ENCODE measurements around the gene DPM3.
"Not testable (repeated sequence)": the region's sequence is repeated elsewhere in the genome, so short reads cannot be mapped to it uniquely, and the experiment has no call there.

DPM3 gene

GRCh38 chr1:155139895-155140629 is at the start of gene DPM3:
TSS of gene DPM3 (minus strand) at chr1:155140531. CDS start at chr1:155140240, 291 bp downstream.
- DNase-seq, result peak; percentile 94

GRCh38 chr1:155189926-155190325 is 49.6 kb upstream of the DPM3 start:
- DNase-seq, result not testable (repeated sequence)

- no peak for DNase-seq
Measured at GRCh38 chr1:155188268-155188667, 47.9 kb upstream of the DPM3 start.

GRCh38 chr1:155187456-155187891 is 47.1 kb upstream of the DPM3 start:
- no peak for DNase-seq

- DNase-seq, result peak; percentile 83
Measured at GRCh38 chr1:155186794-155187455, 46.6 kb upstream of the DPM3 start.

- DNase-seq, result peak; percentile 83
Measured at GRCh38 chr1:155186067-155186793, 45.9 kb upstream of the DPM3 start.

GRCh38 chr1:155185783-155186066 is 45.4 kb upstream of the DPM3 start:
- DNase-seq, result no peak

DNA sequence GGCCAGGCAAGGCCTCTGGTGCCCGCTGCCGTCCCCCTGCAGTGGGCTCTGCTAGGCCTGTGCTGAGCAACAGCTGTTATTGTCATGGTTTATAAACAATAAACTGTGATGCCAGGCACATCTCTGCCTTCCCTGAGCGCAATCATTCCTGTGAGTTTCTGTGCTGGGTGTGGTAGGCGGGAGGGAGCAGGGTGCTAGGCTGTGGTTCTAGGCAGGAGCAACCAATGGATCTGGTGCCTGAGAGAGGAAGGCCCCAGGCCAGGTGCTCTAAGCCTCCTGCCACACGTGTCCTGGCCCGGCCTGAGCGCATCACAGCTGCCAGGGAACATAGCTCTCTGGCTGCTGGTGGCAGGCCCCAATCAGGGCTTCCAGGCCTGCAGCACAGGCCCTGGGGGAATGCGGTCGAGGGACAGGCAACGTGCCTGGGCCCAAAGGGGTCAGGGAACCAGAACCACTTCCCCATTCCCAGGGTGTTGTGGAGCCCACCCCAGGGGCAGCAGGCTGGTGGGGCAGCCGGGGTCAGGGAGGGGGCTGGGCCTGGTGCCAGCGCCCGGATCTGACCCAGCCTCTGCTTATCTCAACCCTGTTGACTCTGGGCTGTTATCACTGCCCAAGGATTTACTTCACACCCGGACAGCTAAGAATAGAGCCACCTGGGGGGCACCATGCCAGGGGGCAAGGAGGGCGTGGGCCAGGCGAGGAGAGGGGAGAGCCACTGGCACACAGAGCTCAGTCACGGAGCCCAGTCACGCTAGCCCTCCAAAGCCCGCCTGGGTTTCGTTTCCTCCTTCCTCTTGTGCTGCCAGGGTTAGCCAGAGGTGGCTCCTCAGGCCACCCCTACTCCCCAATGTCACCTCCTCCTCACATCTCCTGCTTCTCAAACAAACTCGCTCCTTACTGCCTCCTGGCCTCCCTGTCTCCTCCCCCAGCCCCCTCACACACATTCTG is 44.8 kb upstream of the DPM3 start:
- no peak for DNase-seq

- DNase-seq, result no peak
Measured at GRCh38 chr1:155184351-155184811, 44.0 kb upstream of the DPM3 start.

DNA sequence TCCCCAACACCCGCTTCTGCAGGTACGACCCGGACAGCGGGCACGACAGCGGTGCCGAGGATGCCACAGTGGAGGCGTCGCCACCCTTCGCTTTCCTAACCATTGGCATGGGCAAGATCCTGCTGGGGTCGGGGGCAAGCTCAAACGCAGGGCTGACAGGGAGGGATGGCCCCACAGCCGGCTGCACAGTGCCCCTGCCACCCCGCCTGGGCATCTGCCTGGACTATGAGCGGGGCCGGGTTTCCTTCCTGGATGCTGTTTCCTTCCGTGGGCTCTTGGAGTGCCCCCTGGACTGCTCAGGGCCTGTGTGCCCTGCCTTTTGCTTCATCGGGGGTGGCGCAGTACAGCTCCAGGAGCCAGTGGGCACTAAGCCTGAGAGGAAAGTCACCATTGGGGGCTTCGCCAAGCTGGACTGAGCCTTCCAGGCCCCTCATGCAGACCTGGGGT is 43.5 kb upstream of the DPM3 start:
- no peak for DNase-seq

GRCh38 chr1:155182052-155182550 is 41.8 kb upstream of the DPM3 start:
- DNase-seq, result no peak

DNA sequence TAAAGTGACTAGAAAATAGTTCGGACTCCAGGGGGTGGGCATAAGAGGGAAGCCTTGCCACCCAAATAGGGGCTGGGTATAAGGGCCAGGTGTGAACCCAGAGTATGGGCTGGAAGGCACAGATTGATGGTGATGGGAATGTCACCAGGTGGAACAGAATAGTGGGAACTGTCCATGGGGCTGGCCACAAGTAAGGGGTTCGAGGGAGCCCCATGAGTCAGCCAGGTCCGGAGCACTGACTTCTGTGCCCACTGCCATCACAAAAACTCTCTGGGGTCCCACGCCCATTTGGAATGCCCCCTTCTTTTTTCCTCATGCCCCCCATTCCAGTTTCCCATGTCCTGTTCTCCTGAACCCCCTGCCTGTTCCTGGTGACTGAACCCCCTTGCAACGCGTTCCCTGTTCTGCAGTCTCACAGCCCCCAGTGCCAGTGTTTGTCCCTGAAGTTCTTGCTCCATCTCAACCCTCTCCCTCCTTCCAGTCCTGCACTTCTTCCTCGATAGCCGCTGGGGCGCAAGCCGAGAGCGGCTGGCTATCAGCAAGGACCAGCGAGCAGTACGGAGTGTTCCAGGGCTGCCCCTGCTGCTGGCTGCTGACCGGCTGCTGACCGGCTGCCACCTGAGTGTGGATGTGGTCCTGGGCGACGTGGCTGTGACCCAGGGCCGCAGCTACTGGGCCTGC is 41.2 kb upstream of the DPM3 start:
- no peak for DNase-seq

- no peak for DNase-seq
Measured at GRCh38 chr1:155179112-155180031, 39.0 kb upstream of the DPM3 start.

DNA sequence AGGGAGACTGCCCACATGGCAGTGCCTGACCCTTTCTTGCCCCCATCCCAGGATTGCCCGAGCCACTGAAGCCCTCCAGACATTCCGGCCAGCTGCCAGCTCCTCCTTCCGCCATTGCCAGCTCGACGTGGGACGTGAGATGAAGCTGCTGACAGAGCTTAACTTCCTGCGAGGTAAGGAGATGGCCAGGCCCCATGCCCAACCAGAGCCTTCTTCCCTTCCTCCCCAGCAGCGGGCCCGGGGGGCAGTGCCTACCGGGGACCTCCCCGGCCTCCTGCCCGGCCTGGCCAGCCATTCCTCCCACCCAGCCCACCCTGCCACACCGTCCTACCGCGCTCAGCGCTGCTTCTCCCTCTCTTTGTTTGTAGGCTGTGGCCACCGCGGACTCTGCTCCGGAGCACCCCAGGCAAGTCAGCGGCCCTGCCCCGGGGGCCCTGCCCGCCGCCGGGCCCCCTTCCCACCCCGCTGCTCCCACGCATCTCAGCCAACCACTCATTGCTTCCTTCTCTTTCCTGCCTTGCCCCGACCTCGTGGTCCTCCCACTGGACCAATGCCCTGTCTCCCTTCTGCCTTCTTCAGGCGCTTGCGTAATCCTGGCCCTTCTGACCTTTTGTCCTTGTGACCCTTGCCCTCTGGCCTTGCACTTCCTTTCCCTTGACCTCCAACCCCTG is 38.2 kb upstream of the DPM3 start:
- DNase-seq, result no peak

- DNase-seq, result no peak
Measured at GRCh38 chr1:155177918-155178281, 37.6 kb upstream of the DPM3 start.

DNA sequence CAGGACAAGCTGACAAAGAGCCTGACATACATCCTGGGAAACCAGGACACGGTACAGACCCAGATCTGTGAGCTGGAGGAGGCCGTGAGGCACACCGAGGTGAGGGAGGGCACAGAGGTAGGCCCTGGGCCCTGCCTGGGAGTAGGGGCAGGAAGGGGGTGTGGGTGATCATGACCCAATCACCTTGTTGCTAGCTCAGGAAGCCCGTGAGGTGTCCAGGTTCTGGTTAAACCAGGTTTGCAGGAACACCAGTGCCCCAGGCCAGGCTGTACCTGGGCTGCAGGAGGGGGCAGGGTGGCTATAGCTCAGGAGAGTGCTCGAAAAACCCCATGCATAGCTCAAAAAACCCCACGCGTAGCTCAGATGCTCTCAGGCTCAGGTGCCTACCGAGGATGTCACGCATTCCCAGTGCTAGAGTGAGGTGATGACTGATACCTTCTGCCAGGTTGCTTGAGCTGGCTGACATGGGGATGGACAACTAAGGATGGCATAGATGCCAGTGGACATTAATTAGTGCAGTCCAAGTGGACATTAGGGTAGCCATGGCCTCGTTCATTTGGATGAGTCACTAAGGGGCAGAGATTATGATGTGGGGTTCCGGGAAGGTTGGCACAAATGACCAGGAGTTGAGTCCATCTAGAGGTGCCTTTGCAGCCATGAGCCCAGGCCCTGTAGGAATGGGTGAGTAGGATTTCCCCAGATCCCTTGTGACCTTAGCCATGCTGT is 37.0 kb upstream of the DPM3 start:
- DNase-seq, result no peak

DNA sequence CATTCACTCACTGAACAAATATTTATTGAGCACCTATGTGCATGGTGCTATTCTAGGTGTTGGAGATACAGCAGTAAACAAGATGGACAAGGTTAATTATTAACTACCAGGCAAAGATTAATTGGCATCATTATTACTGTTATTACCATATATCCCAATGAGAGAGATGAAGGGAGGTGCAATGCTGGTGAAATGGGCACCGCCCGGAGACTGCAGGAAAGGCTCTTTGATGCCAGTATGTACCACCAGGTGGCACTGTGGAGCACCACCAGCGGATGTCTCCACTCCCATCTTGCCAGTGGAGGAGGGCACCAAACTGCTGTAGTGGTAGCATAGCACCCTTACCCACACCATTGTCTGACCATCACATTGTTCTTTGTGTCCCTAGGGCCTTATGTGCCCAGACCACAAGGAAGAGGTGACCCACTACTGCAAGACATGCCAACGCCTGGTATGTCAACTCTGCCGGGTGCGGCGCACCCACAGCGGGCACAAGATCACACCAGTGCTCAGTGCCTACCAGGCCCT is 36.3 kb upstream of the DPM3 start:
- peak; percentile 90 for DNase-seq

DNA sequence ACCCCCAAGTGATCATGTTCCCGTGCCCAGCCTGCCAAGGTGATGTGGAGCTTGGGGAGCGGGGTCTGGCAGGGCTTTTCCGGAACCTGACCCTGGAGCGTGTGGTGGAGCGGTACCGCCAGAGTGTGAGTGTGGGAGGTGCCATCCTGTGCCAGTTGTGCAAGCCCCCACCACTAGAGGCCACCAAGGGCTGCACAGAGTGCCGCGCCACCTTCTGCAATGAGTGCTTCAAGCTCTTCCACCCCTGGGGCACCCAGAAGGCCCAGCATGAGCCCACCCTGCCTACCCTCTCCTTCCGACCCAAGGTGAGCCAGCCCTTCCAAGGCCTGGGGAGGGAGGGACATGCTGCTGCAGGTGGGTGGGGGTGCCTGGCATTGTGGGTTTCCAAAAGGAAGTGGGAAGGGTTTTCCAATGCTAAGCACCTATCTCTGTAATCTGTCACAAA is 35.6 kb upstream of the DPM3 start:
- DNase-seq, result peak; percentile 87

DNA sequence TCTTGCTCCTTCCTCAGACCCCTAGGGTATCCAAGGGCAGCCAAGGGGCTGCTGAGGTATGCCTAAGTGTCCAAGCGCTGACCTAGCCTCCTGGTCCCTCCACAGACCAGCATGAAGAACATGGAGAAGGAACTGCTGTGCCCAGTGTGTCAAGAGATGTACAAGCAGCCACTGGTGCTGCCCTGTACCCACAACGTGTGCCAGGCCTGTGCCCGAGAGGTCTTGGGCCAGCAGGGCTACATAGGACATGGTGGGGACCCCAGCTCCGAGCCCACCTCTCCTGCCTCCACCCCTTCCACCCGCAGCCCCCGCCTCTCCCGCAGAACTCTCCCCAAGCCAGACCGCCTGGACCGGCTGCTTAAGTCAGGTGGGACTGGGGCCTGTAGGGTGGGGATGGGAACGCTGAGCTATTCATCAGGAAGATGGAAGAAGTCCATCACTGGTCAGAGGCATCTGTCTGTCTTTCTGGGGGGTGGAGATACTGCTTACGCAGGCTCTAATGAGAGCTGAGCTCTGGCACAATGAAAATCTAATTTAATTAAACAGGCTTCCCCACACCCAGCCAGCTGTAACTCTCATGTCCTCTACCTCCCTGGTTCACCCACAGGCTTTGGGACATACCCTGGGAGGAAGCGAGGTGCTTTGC is 35.1 kb upstream of the DPM3 start:
- DNase-seq, result peak; percentile 69
